Right atrium auricular region (tissue), 2 donors: Measurements from ENCODE around the gene RBMS2. TPM values are rescaled to one million over a fixed set of nuclear protein-coding genes. Genes with fewer than 3 reads are reported as not detected.

ENCODE experiments used
- DNase-seq: peaks from one replicate; pipeline ENCODE4 v3.0.0-alpha.2; 2019; ENCODE audit warnings: low spot score
- H3K27ac ChIP-seq, 2 donors: fragments of 200-600 bp; sonication (generic); 1 replicate in 1 of 2; 2 replicates in 1 of 2; pipeline ENCODE4 v1.5.1; 2016 to 2019
- H3K27me3 ChIP-seq, 2 donors: fragments of 200-600 bp; sonication (generic); one replicate each; pipeline versions ENCODE4 v1.5.1 to v1.6.0; 2017 to 2019
- H3K36me3 ChIP-seq: fragments of 200-600 bp; sonication (generic); one replicate; pipeline ENCODE4 v1.5.1; 2016
- H3K4me1 ChIP-seq, 2 donors: fragments of 200-600 bp; sonication (generic); one replicate each; pipeline versions ENCODE4 v1.5.1 to v1.6.0; 2017 to 2019
- H3K4me3 ChIP-seq, 2 donors: fragments of 200-600 bp; sonication (generic); 1 replicate in 1 of 2; 2 replicates in 1 of 2; pipeline ENCODE4 v1.5.1; 2017 to 2019; ENCODE audit warnings: mild to moderate bottlenecking in 1 of 2, moderate library complexity in 1 of 2
- H3K9me3 ChIP-seq, 2 donors: fragments of 200-600 bp; sonication (generic); one replicate each; pipeline ENCODE4 v1.5.1; 2019
- CTCF ChIP-seq, 2 donors: fragments of 200-600 bp; sonication (generic); IDR thresholded peaks; one replicate each; pipeline ENCODE4 v1.5.1; 2019; ENCODE audit warnings: antibody characterized with exemption in 2 of 2
- total RNA-seq, 2 donors: library from RNA; depleted of rRNA; stranded (reverse); fragments of >200 nt; gene quantifications; one replicate each; pipeline ENCODE4 v1.1.0, GENCODE V29; 2016

Gene RBMS2
- total RNA-seq, 2 donors from 2014 or later, result 12.8 to 28.5 TPM

GRCh38 chr12:56578983-56579546 lies 57.4 kb downstream of the RBMS2 start:
- Histone ChIP-seq H3K27ac (no peak overlapping the region), H3K9me3 (no peaks in the 10 kb centered on the region), H3K27me3 (no peaks in the 10 kb centered on the region), H3K4me1 (peaks cover 0 to 2% of the 10 kb centered on the region in 2 donors), H3K36me3 (peaks cover 48% of the 10 kb centered on the region), H3K4me3 (no peak overlapping the region)
- no peak for DNase-seq
- no peak for TF ChIP-seq CTCF (IDR thresholded peaks at IDR 0.05)

GRCh38 chr12:56581418-56582145 lies 60.0 kb downstream of the RBMS2 start:
- H3K4me3 ChIP-seq, result no peak overlapping the region
- no peaks in the 10 kb centered on the region for H3K27me3 ChIP-seq
- H3K4me1 ChIP-seq, result peaks cover 0 to 2% of the 10 kb centered on the region in 2 donors
- DNase-seq, result no peak
- peaks cover 33% of the 10 kb centered on the region for H3K36me3 ChIP-seq
- H3K9me3 ChIP-seq, result no peaks in the 10 kb centered on the region
- TF ChIP-seq CTCF (IDR thresholded peaks at IDR 0.05), result no peak
- no peak overlapping the region for H3K27ac ChIP-seq

- H3K9me3 ChIP-seq, result no peaks in the 10 kb centered on the region
- H3K4me1 ChIP-seq, result peaks cover 0 to 2% of the 10 kb centered on the region in 2 donors
- no peak for TF ChIP-seq CTCF (IDR thresholded peaks at IDR 0.05)
- no peak for DNase-seq
- no peak overlapping the region for H3K27ac ChIP-seq
- peaks cover 59% of the 10 kb centered on the region for H3K36me3 ChIP-seq
- H3K27me3 ChIP-seq, result no peaks in the 10 kb centered on the region
- no peak overlapping the region for H3K4me3 ChIP-seq
Measured at GRCh38 chr12:56585098-56585497, 63.5 kb downstream of the RBMS2 start.

GRCh38 chr12:56589783-56590182 lies 68.2 kb downstream of the RBMS2 start:
- no peaks in the 10 kb centered on the region for H3K9me3 ChIP-seq
- H3K4me1 ChIP-seq, result peaks cover 0 to 12% of the 10 kb centered on the region in 2 donors
- no peak for TF ChIP-seq CTCF (IDR thresholded peaks at IDR 0.05)
- no peak overlapping the region for H3K4me3 ChIP-seq
- H3K27ac ChIP-seq, result no peak overlapping the region
- H3K27me3 ChIP-seq, result no peaks in the 10 kb centered on the region
- DNase-seq, result no peak
- peaks cover 26% of the 10 kb centered on the region for H3K36me3 ChIP-seq

- DNase-seq, result no peak
- Histone ChIP-seq H3K4me1 (peaks cover 0 to 12% of the 10 kb centered on the region in 2 donors), H3K9me3 (no peaks in the 10 kb centered on the region), H3K36me3 (peaks cover 26% of the 10 kb centered on the region), H3K27me3 (no peaks in the 10 kb centered on the region), H3K27ac (no peak overlapping the region), H3K4me3 (no peak overlapping the region)
- peak in 1 of 2 donors; percentile 35 for TF ChIP-seq CTCF (IDR thresholded peaks at IDR 0.05)
Measured at GRCh38 chr12:56590237-56590830, 68.7 kb downstream of the RBMS2 start.
